BJ (cell line): ENCODE data around the gene SRSF1. TPM values are rescaled to one million over a fixed set of nuclear protein-coding genes. Genes with fewer than 3 reads are reported as not detected.

Experiments
- CTCF ChIA-PET: fragments of 350-600 bp; formaldehyde crosslinking; extraction: SDS; loops from one replicate; lab custom pipeline; 2021; ENCODE audit warnings: antibody characterized with exemption, inconsistent platforms; lab: Yijun Ruan, JAX
- POLR2A ChIA-PET: fragments of 300-600 bp; sonication (Branson Sonifier 250); formaldehyde crosslinking; extraction: SDS; loops from one replicate; lab custom pipeline; 2021; ENCODE audit warnings: antibody characterized with exemption; lab: Charles Lee
- DNase-seq: peaks from one replicate; pipeline ENCODE4 v3.0.0-alpha.2; 2011; ENCODE audit warnings: low read depth
- H3K27me3 ChIP-seq: 2 replicates; pipeline ENCODE4 v1.6.0; 2011; ENCODE audit warnings: low read length; ENCODE audit not compliant: control insufficient read depth, insufficient read depth
- H3K36me3 ChIP-seq: 2 replicates; pipeline ENCODE4 v1.5.1; 2011; ENCODE audit warnings: low read length; ENCODE audit not compliant: control insufficient read depth, insufficient read depth
- H3K4me3 ChIP-seq: 2 replicates; pipeline ENCODE4 v1.5.1; 2011; ENCODE audit warnings: low read depth, mild to moderate bottlenecking, control low read depth, low read length
- polyA plus RNA-seq: library from polyadenylated mRNA; depleted of rRNA; stranded (reverse); fragments of >200 nt; gene quantifications from 2 replicates; pipeline ENCODE4 v1.2.3, GENCODE V29; 2011
- TF ChIP-seq, protein P1 (sequence below): IDR thresholded peaks from 2 replicates; pipeline ENCODE4 v1.5.1; 2011; ENCODE audit warnings: low read depth, mild to moderate bottlenecking, control low read depth, inconsistent platforms, low read length, moderate library complexity; ENCODE audit not compliant: insufficient read depth

Gene SRSF1
- polyA plus RNA-seq, 1 experiment, result 236 TPM

DNA sequence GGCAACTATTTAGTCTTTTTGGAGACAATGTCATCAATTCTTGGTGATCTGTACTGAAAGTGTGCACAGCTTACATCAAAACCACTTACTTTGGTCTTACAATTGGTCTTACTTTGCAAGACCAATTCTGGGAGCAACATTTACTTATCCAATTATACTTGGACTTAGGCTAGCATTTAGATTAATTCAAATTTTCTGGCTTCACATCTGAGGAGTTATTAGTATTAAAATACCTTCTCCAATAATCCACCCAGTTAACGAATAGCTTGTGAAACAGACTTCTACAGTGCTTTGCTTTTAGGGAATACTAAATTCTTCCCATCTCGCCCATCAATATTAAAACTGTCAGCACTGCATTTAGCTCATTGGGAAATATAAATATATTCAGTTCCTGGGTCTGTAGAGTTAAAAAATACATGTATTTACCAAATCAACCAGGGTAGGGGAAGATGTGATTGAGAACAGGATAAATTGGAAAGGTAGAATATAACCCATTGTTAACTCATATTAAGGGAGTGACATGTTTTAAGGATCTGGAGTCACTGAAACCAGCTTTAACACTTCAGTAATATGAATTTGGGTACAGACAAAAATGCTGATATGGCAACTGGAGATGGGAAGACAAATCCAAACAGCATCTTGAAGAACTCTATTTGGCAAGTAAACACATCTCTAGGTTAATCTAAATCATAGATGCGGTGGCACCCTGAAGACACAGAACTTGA lies 9.8 kb downstream of the SRSF1 start:
- TF ChIP-seq, protein P1, sequence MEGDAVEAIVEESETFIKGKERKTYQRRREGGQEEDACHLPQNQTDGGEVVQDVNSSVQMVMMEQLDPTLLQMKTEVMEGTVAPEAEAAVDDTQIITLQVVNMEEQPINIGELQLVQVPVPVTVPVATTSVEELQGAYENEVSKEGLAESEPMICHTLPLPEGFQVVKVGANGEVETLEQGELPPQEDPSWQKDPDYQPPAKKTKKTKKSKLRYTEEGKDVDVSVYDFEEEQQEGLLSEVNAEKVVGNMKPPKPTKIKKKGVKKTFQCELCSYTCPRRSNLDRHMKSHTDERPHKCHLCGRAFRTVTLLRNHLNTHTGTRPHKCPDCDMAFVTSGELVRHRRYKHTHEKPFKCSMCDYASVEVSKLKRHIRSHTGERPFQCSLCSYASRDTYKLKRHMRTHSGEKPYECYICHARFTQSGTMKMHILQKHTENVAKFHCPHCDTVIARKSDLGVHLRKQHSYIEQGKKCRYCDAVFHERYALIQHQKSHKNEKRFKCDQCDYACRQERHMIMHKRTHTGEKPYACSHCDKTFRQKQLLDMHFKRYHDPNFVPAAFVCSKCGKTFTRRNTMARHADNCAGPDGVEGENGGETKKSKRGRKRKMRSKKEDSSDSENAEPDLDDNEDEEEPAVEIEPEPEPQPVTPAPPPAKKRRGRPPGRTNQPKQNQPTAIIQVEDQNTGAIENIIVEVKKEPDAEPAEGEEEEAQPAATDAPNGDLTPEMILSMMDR, result no peak
- no peaks in the 10 kb centered on the region for H3K27me3 ChIP-seq
- DNase-seq, result no peak
- H3K4me3 ChIP-seq, result no peak overlapping the region
- ChIA-PET POLR2A (no interaction called here), CTCF (interaction anchor here (0.7 to 11.4 kb wide), 9 partner anchors 8 to 140 kb away, joined by 3 to 371 read pairs (median 5); partner anchors contain the start of gene MRPS23)
- H3K36me3 ChIP-seq, result 0 out of 2 replicates have a peak, but pooled peaks cover 2% of the 10 kb centered on the region

DNA sequence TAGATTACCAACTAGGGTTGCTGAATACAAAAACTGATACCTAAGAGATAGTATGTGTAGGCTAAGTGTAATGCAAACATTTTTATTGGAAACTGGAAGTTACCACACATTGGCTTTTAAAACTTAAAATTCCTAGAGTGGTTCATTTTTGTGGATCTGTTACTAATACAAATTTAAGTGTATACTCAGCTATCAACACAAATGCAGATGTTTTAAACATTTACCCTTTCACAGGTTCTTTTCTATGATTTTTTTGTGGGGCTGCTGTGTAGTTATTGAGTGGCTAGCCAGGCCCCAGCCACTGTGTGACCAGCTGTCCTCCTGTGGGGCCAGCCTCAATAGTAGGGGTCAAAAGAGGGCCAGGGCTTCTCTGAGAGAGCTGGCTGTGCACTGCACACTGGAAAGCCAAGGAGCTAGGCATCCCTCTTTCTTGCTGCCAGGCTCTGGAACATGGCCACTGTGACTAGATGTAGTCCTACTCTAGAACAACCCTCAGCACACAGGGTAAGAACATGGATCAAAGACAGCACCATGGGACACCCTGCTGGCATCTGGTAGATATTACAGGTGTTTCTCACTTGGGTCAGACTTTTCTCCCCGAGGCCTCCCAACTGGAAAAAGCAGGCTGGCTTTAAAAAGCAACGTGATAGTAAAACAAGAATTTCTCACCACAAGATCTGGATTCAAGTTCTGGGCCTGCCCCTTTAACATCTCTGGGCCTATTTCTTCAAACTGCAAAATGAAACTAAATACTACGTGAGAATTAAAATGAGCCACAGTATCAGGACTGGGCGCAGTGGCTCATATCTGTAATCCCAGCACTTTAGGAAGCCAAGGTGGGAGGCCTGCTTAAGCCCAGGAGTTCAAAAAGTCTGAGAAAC lies 11.7 kb downstream of the SRSF1 start:
- POLR2A ChIA-PET, result no interaction called here
- Histone ChIP-seq H3K36me3 (0 out of 2 replicates have a peak, but pooled peaks cover 2% of the 10 kb centered on the region), H3K4me3 (no peak overlapping the region), H3K27me3 (no peaks in the 10 kb centered on the region)
- no peak for DNase-seq
- TF ChIP-seq, protein P1, result peak; percentile 68
- CTCF ChIA-PET, result interaction anchor here (0.6 to 11.4 kb wide), 16 partner anchors 10 to 178 kb away, joined by 3 to 371 read pairs (median 4); partner anchors contain the start of gene MRPS23

DNA sequence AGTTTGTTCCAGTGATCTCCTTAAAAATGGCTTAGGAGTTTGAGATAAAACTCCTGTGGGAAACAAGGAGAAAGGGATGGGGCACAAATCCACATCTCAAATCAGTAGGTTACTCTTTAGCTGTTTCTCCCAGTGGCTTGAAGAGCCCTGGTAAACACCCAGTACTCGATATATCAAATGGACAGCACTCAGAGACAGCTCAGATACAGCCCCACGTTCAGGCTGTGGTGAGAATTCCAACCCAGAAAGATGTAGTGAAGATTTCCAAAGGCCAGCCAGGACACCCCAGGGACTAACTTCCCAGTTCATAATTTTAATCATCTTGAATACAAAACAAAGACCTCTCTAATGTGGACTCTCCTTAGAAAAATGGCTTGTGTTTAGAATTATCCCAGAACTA lies 12.6 kb downstream of the SRSF1 start:
- H3K27me3 ChIP-seq, result no peaks in the 10 kb centered on the region
- H3K36me3 ChIP-seq, result 0 out of 2 replicates have a peak, but pooled peaks cover 2% of the 10 kb centered on the region
- DNase-seq, result no peak
- CTCF ChIA-PET, result interaction anchor here (0.6 to 11.4 kb wide), 14 partner anchors 9 to 177 kb away, joined by 3 to 371 read pairs (median 4); partner anchors contain the start of gene MRPS23
- TF ChIP-seq, protein P1, result no peak
- POLR2A ChIA-PET, result interaction anchor here (0.6 to 1.6 kb wide), 2 partner anchors 46 to 465 kb away, joined by 4 to 12 read pairs; no protein-coding TSS in a partner anchor
- no peak overlapping the region for H3K4me3 ChIP-seq

DNA sequence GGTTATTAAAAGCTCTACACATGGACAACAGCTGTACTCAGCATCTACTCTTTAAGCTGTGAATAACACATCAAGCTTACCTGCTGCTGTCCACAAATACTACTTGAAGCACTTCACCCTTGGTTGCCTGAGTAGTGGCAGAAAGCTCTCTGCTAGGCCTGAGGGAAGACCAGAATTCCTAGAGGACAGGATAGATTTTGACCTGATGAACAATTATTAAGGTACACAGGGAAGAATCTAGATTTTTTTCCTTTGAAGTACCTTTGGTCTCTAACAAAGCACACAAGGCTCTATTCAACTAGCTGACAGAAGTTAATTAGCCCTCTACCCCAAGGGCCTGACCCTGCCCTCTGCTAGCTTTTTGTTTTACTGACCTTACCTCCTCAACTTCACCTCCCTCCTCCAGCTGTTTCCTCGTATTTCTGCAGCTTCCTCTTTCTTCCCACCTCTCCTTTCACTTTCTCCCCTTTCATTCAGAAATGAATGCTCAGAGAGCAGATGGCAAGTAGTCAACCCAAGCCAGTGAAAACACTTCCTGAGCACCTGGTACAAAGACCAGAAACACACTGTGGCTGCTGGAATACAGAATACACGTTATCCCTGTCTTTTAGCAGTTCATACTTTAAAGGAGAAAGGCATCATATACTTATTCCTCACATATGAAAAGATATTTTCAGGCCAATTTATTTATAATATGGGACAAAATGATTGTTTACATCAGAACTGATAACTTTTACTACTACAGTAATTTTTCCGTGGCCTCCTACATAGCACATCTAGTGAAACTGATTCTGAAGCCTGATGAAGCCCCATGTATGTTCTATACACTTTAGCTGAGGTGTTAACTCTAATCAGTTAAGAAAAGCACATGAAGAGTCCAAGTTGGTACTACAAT lies 13.3 kb downstream of the SRSF1 start:
- H3K27me3 ChIP-seq, result no peaks in the 10 kb centered on the region
- TF ChIP-seq, protein P1, result no peak
- ChIA-PET POLR2A (interaction anchor here (0.6 to 1.6 kb wide), 4 partner anchors 12 to 124 kb away, joined by 3 to 7 read pairs (median 4); no protein-coding TSS in a partner anchor), CTCF (interaction anchor here (0.7 to 11.4 kb wide), 11 partner anchors 8 to 176 kb away, joined by 3 to 371 read pairs (median 5); partner anchors contain the start of gene MRPS23)
- DNase-seq, result no peak
- no peak overlapping the region for H3K4me3 ChIP-seq
- H3K36me3 ChIP-seq, result 0 out of 2 replicates have a peak, but pooled peaks cover 2% of the 10 kb centered on the region
